Nephron (organoid): Measurements from ENCODE around the gene ZSWIM1.
"Not testable (repeated sequence)": the region's sequence is repeated elsewhere in the genome, so short reads cannot be mapped to it uniquely, and the experiment has no call there.

ENCODE experiments used
- H3K27ac Mint-ChIP-seq, 3 experiments: 2 replicates each; pipeline ENCODE4 v1.8.0; 2020; ENCODE audit warnings: mixed read lengths in 3 of 3, mild to moderate bottlenecking in 2 of 3, moderate library complexity in 1 of 3
- H3K27me3 Mint-ChIP-seq: 2 replicates; pipeline ENCODE4 v1.8.0; 2021; ENCODE audit warnings: low read depth, mild to moderate bottlenecking, moderate library complexity, mixed read lengths
- H3K36me3 Mint-ChIP-seq: 2 replicates; pipeline ENCODE4 v1.8.0; 2020; ENCODE audit warnings: low read depth, mixed read lengths
- H3K4me1 Mint-ChIP-seq: 2 replicates; pipeline ENCODE4 v1.8.0; 2020; ENCODE audit warnings: mixed read lengths
- H3K4me3 Mint-ChIP-seq, 3 experiments: 2 replicates each; pipeline ENCODE4 v1.8.0; 2020; ENCODE audit warnings: mild to moderate bottlenecking in 3 of 3, mixed read lengths in 3 of 3, moderate library complexity in 2 of 3
- H3K9me3 Mint-ChIP-seq: 2 replicates; pipeline ENCODE4 v1.8.0; 2020; ENCODE audit warnings: mixed read lengths
- TF ChIP-seq, protein P1 (sequence below), 3 experiments: fragments of 200-600 bp; sonication (generic); IDR thresholded peaks; one replicate each; pipeline ENCODE4 v1.5.0; 2021; ENCODE audit warnings: antibody characterized with exemption in 3 of 3; ENCODE audit not compliant: unreplicated experiment in 3 of 3

Gene ZSWIM1

DNA sequence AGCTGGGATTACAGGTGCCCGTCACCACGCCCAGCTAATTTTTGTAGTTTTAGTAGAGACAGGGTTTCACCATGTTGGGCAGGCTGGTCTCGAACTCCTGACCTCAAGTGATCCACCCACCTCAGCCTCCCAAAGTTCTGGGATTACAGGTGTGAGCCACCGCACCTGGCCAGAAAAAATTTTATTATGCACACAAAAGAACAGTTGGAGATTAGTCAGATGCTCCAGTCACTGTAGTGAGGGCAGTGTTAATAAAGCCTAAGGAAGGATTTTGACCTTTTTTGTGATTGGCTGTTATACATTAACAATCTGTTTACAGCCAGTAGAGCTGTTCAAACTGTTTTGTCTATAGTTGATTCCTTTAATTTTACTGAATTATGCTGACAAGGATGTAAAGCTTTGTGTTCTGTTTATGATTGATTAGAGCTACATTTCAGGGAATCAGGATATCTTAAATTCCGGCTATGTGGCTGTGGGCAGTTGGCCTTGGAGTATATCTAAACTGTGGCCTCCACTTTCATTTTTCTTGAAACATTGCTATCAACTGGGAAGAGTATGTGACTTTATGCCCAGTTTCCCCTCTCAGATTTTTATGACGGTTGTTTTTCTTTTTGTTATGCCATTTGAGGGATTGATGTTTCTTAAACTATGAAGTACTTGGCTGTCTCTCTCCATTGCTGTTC is 13.8 kb upstream of the ZSWIM1 start:
- TF ChIP-seq, protein P1, sequence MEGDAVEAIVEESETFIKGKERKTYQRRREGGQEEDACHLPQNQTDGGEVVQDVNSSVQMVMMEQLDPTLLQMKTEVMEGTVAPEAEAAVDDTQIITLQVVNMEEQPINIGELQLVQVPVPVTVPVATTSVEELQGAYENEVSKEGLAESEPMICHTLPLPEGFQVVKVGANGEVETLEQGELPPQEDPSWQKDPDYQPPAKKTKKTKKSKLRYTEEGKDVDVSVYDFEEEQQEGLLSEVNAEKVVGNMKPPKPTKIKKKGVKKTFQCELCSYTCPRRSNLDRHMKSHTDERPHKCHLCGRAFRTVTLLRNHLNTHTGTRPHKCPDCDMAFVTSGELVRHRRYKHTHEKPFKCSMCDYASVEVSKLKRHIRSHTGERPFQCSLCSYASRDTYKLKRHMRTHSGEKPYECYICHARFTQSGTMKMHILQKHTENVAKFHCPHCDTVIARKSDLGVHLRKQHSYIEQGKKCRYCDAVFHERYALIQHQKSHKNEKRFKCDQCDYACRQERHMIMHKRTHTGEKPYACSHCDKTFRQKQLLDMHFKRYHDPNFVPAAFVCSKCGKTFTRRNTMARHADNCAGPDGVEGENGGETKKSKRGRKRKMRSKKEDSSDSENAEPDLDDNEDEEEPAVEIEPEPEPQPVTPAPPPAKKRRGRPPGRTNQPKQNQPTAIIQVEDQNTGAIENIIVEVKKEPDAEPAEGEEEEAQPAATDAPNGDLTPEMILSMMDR (IDR thresholded peaks at IDR 0.05; ENCODE audit: unreplicated experiment in 3 of 3): no peak
- Mint-ChIP-seq H3K27me3 (no peaks in the 10 kb centered on the region), H3K36me3 (no peaks in the 10 kb centered on the region), H3K4me3 (no peak overlapping the region), H3K9me3 (no peaks in the 10 kb centered on the region), H3K4me1 (no peaks in the 10 kb centered on the region), H3K27ac (no peak overlapping the region)

DNA sequence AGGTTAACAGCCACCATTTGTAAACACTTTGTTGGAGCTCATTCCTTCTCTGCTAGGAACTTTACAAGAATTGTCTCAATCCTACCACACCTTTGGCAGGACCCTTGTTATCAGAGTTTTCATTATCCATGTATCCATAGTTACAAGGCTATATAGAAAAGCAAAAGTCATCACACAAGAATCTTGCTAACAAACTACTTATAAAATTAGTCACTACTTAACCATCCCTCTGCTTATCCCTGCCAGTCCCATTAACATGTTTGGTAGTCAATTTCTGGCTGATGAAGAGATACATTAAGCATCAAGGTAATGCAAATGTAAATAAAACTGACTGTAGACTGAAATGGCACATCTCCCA is 13.2 kb upstream of the ZSWIM1 start:
- Mint-ChIP-seq H3K27ac (no peak overlapping the region), H3K36me3 (no peaks in the 10 kb centered on the region)
- TF ChIP-seq, protein P1 (IDR thresholded peaks at IDR 0.05; ENCODE audit: unreplicated experiment in 3 of 3): no peak

DNA sequence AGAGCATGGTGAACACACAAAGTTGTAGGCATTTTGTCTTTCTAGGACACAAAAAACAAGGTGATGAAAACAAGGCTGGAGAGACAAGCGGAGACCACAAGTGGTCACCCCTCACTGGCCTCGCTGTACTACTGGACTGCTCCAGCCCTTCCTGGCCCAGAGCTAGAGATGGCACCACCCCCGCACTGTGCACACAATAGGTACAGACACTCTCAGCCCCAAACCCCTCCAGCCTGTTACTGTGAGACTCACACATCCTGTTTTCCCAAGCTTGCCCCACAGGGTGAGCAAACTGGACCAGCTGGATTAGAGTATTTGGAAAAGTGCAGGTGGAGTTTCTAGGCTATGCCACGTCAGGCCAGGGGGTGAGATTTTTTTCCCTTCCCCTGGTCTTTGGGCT is 8.4 kb upstream of the ZSWIM1 start:
- no peak overlapping the region for H3K27ac Mint-ChIP-seq
- peaks cover 6% of the 10 kb centered on the region for H3K36me3 Mint-ChIP-seq
- TF ChIP-seq, protein P1 (IDR thresholded peaks at IDR 0.05; ENCODE audit: unreplicated experiment in 3 of 3): no peak
- H3K4me3 Mint-ChIP-seq: no peak overlapping the region
- no peaks in the 10 kb centered on the region for H3K27me3 Mint-ChIP-seq
- H3K9me3 Mint-ChIP-seq: no peaks in the 10 kb centered on the region
- no peaks in the 10 kb centered on the region for H3K4me1 Mint-ChIP-seq

More for the DNA sequence above, 13.2 kb upstream of the ZSWIM1 start:
- no peaks in the 10 kb centered on the region for H3K9me3 Mint-ChIP-seq
- no peaks in the 10 kb centered on the region for H3K27me3 Mint-ChIP-seq
- no peaks in the 10 kb centered on the region for H3K4me1 Mint-ChIP-seq
- H3K4me3 Mint-ChIP-seq: no peak overlapping the region

DNA sequence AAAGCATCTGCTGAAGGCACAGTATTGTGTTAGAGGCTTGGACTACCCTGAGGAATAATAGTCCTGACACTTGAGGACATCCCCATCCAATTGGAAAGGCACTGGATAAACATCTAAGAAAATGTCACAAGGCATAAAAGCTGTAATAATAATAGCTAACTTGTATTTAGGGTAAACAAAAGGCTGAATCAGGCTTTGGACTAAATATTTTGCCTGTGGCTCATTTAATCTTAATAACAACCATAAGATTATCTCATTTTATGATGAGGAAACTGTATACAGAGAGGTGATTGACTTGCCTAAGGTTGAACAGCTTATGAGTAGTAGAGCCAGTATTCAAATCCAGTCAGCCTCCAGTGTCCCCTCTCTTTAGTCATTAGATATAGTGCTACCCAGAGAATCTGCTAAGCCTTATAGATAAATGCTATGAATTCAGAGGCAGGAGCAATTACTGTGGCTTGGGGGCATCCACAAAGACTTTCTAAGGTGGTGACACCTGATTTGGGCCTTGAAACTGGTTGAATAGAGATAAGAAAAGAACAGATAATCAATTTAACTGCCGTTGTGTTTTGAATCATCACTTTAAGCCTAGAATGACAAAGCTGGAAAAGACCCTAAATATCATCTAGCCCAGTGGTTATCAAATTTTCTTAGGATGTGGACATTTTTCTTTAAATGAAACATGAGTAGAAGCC is 7.5 kb upstream of the ZSWIM1 start:
- H3K27ac Mint-ChIP-seq: no peak overlapping the region
- H3K27me3 Mint-ChIP-seq: no peaks in the 10 kb centered on the region
- TF ChIP-seq, protein P1 (IDR thresholded peaks at IDR 0.05; ENCODE audit: unreplicated experiment in 3 of 3): no peak
- H3K36me3 Mint-ChIP-seq: peaks cover 6% of the 10 kb centered on the region
- no peaks in the 10 kb centered on the region for H3K9me3 Mint-ChIP-seq
- no peak overlapping the region for H3K4me3 Mint-ChIP-seq
- no peaks in the 10 kb centered on the region for H3K4me1 Mint-ChIP-seq

DNA sequence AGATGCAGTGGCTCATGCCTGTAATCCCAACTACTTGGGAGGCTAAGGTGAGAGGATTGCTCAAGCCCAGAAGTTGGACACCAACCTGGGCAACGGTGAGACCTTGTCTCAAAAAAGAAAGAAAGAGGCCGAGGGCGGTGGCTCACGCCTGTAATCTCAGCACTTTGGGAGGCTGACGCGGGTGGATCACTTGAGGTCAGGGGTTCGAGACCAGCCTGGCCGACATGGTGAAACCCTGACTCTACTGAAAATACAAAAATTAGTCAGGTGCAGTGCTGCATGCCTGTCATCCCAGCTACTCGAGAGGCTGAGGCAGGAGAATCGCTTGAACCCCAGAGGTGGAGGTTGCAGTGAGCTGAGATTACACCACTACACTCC is 6.9 kb upstream of the ZSWIM1 start:
- H3K9me3 Mint-ChIP-seq, H3K4me3 Mint-ChIP-seq, H3K36me3 Mint-ChIP-seq, H3K4me1 Mint-ChIP-seq, H3K27ac Mint-ChIP-seq, H3K27me3 Mint-ChIP-seq: not testable (repeated sequence)

DNA sequence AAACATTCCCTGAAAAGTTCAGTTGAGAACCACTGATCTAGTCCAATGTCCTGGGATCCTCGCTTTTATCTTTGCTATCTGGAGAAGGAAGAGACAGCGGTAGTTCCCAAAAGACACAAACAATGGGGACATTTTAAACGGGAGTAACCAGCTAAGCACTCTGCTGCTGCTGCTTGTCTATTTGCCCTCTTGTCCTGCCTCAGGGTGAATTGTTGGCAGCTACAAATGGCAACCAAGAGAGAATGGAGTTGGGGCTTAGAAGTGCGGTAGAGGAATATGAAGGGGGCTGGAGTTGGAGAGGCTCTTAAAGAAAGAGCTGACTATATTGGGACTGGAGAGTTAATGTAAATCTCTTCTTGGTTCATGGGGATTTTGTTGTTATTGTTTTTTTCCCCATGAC is 6.5 kb upstream of the ZSWIM1 start:
- Mint-ChIP-seq H3K9me3 (no peaks in the 10 kb centered on the region), H3K27me3 (no peaks in the 10 kb centered on the region), H3K36me3 (peaks cover 6% of the 10 kb centered on the region), H3K4me3 (no peak overlapping the region), H3K27ac (no peak overlapping the region), H3K4me1 (no peaks in the 10 kb centered on the region)
- TF ChIP-seq, protein P1 (IDR thresholded peaks at IDR 0.05; ENCODE audit: unreplicated experiment in 3 of 3): no peak
